HG03039 (cell line): Measurements from ENCODE around the gene NR2F2.

Experiments
- ATAC-seq: cut with Tn5 transposase; IDR thresholded peaks from one replicate; pipeline ENCODE4 v1.9.1; 2021; ENCODE audit warnings: mild to moderate bottlenecking, moderate library complexity; ENCODE audit not compliant: unreplicated experiment

NR2F2 gene

DNA sequence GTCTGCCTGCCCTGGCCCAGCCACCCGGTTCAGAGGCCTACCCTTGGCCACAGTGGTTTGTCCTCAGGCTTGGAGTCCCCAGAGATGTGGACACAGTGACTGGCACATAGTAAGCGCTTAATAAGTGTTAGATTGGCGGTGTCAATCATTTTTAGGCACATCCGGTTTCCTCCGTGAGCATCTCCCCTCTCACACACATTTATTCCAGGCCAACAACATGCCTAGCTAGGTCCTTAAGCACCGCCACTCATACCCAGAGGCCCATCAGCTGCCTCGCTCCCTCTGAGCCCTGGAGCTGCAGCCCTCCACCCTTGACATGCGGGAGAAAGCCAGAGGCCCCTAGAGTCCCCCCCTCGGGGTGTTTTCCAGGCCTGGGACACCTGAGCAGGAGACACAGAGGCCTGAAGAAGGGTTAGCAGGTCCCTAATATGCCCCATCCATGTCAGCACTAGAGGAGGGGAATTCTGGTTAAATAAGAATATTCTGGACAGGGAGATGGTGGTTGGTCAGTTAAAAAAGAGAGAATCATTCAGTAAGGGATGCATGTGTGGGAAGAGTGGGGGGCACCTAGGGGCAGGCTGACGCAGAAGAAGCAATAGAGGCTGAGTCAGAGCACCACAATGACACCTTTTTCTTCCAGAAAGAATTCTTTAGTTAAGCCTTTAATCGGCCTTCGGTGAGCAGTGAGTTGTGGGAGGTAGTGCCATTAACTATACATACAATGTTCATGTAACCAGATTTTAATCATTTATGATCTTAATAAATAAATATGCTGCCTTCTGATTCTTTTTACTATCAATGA, 22.3 kb downstream of the NR2F2 start:
- ATAC-seq: no peak

DNA sequence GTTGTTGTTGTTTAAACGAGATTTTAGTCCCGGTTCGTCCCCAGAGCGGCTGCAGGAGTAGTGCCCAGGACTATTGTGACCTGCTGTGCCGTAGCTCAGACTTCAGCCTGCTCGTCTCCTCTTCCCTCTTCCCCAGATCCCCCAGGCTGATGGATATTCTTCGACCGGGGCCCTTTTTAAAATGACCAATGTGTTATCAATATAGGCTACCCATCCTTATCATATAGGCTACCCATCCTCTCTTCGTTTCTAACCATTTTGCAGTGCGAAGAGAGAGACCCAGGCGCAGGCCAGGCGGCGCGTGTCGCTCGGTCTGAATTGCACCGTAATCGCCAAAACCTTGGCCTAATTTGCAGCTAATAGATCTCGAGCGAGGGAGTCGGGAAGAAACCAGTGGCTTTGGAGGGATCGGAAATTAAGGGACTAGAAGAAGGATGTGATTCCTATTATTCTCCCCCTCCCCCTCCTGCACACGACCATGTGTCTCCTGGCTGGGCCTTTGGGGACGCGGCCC, 23.0 kb downstream of the NR2F2 start:
- no peak for ATAC-seq

GRCh38 chr15:96353930-96354730, 23.6 kb downstream of the NR2F2 start:
- no peak for ATAC-seq

GRCh38 chr15:96354731-96355567, 24.4 kb downstream of the NR2F2 start:
- no peak for ATAC-seq

DNA sequence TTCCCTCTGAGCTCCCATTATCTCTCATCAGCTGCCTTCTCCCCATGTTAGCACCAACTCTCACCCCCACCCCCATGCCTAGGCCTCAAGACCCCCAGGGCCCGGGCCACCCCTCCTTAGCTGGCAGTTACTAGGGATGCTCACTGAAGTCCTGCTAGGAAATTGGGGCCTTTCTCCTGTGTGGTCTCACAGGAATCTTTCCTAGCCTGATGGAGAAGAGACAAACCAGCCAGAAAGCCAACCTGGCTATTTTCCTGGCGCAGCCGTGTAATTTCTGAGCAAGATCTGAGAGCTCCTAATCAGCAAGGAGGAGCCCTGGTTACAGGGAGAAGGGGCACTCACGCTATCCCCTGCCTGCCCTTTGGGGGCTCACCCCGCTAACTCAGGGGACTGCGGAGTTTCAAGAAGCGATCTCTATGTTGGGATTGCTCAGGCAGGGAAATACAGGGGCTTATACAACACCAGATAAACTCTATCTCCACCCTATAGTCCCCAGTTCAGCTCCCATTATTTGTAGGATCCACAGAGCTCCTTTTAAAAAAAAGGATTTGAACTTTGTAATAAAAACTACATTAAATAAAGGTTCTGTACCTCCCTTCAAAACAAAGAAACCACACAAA, 25.2 kb downstream of the NR2F2 start:
- ATAC-seq: no peak

- peak; percentile 81 for ATAC-seq
These were observed 26.3 kb downstream of the NR2F2 start for GRCh38 chr15:96356494-96357455.

DNA sequence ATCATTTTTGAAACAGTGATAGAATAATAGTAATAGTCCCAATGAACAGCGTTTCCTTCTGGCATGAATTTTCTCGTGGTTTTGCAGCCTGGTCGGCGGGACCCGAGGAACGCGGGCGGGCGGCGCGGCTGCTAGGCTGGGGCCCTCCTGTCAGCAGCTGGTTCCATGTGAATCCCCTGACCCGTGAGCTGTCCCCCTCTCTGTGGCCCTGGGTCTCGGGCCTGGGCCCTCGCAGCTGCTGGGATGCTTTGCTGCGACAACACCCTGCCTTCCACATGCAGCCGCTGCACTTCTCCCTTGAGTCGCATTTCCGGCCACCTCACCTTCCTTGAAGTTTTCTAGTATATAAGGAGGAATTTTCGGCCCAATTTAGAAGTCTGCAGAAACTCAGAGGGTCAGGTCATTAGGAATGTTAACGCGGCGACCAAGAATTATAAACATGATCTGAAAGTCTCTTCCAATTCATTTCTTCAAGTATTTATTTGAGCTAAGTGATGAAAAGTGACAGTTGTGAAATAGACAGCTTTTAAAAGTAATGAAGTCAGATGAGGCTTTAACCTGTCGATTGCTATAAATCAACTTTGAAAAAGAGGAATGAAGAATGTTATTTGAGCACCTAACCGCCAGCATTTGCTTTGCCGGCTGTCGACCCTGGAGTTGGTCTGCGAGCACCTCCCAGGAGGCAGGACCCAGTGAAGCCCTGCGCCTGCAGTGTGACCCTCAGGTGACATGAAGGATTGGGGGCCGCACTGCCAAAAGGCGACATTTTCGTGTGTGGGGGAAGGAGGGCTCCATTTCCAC, 27.7 kb downstream of the NR2F2 start:
- ATAC-seq: no peak

DNA sequence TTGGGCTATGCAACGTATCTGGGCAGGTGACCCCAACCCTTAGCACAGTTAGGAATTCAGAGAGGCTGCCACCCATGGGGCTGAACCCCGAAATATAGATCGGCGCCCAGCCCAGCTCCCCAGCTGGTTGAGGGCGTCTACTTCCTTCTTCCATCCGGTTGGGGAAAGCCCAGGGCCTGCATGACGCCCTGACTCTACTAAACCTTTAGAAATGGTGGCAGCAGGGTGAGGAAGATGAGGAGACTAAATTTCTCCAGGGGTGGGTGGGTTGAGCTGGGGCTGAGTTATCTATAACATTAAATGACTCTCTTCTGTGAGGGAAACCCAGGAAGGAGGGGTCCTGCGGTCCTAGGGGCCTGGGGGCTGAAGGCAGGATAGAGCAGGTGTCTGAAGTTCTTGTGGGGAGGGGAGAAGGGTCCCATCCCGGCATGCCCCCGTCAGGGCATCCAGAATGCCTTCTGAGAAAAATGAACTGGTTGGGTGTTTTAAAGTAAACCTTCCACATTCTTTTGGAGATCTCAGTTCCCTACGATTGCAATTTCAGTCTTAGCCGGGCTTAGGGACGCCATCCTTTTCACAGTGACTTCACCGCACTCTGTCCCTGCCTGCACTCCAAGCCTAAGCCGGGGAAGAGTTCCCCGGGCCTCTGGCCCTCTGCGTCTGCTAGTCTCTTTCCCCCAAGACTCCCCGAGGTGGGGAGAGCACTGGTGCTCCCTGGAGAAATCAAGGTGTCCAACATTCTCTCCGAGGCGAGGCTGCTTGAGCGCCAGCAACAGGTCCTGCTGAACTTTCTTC, 28.5 kb downstream of the NR2F2 start:
- ATAC-seq: no peak

- ATAC-seq: no peak
These were observed 29.4 kb downstream of the NR2F2 start for GRCh38 chr15:96359616-96360521.

- ATAC-seq: no peak
These were observed 30.2 kb downstream of the NR2F2 start for GRCh38 chr15:96360581-96361308.

DNA sequence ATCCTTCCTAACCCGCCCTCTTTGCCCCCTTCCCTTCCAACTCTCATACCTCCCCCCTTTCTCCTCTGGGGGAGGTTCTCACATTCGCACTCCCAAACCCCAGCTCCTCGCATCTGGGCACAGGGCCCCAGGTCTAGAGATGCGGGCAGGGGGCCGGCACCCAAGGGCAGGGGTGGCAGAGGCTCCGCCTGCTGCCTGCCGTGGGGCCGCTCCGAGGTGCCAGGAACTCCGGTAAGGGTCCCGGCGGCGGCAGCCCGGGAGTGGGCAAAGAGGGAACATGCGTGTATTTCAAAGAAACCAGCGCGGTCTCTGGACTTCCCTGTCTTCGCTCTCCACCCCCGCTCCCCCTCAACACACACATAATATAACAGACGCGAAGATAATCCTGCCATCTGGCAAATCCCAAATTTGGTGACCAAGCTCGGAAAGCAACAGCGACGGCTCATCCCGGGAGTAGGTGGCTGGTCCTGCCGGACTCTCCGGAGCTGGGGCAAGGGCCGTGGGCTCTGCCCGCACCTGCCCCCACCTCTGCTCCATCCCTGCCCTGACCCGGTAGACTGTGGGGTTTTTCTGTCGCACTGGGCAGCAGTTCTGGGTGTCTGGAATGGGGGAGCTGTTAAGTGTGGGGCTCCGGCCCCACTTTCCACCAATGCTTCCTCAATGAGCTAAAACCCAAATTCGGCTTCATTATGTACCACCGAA, 31.0 kb downstream of the NR2F2 start:
- ATAC-seq: no peak

- ATAC-seq: no peak
These were observed 31.7 kb downstream of the NR2F2 start for GRCh38 chr15:96362011-96362754.

- no peak for ATAC-seq
These were observed 32.5 kb downstream of the NR2F2 start for GRCh38 chr15:96362755-96363651.

DNA sequence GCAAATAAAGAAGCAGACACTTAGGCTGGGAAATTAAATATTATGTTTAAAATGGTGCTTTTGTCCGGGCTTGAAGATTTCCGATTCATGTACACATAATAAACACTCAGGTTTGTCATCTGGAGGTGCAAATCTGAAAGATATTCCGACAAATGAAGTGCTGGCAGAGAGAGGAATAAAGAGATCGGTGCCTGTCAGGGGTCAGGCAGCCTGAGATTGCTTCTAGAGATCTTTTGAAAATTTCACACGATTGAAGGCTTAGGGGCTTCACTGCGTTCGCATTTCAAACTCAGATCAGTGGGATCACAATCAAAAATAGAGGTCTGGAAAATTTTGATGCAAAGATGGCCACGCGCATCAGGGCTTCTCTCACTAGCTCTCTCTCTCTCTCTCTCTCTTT, 33.2 kb downstream of the NR2F2 start:
- no peak for ATAC-seq
